Activated T-helper 1 cell treated with anti-CD3 and anti-CD28 coated beads, Interleukin-12 subunit alpha, Interleukin-12 subunit beta, Interleukin-2, Interleukin-4 antibody, amounts not matched to agents 30 ng/mL and 10 ng/mL and 1 ng/mL, durations not matched to agents 14 hours and 24 hours and 36 hours (primary cell): ENCODE data around the gene PPAN. TPM values are rescaled to one million over a fixed set of nuclear protein-coding genes. Genes with fewer than 3 reads are reported as not detected.

ENCODE experiments used
- DNase-seq: peaks from one replicate; pipeline ENCODE4 v3.0.0; 2021; ENCODE audit warnings: low spot score
- H3K27ac Mint-ChIP-seq: one replicate; pipeline ENCODE4 v1.8.0; 2021; ENCODE audit warnings: mild to moderate bottlenecking, mixed read lengths
- H3K27me3 Mint-ChIP-seq: one replicate; pipeline ENCODE4 v1.8.0; 2022; ENCODE audit warnings: mild to moderate bottlenecking, moderate library complexity, mixed read lengths; ENCODE audit not compliant: insufficient read depth
- H3K36me3 Mint-ChIP-seq: one replicate; pipeline ENCODE4 v1.8.0; 2021; ENCODE audit warnings: low read depth, mixed read lengths
- H3K4me1 Mint-ChIP-seq: one replicate; pipeline ENCODE4 v1.8.0; 2021; ENCODE audit warnings: low read depth, mixed read lengths
- H3K4me3 Mint-ChIP-seq: one replicate; pipeline ENCODE4 v1.8.0; 2021; ENCODE audit warnings: mild to moderate bottlenecking, moderate library complexity, mixed read lengths
- H3K9me3 Mint-ChIP-seq: one replicate; pipeline ENCODE4 v1.8.0; 2021; ENCODE audit warnings: mixed read lengths
- intact Hi-C: fragments of 100-400 bp; cut with micrococcal nuclease; formaldehyde crosslinking; loops from one replicate; pipeline ENCODE4 v1.15.1; 2024
- total RNA-seq: library from RNA; stranded (reverse); gene quantifications from 2 replicates; pipeline ENCODE4 v1.2.3, GENCODE V29; 2022

The PPAN gene
- total RNA-seq, 1 donor from 2014 or later: 234 TPM

- no peak overlapping the region for H3K27ac Mint-ChIP-seq
- peaks cover 1% of the 10 kb centered on the region for H3K27me3 Mint-ChIP-seq
- no peaks in the 10 kb centered on the region for H3K9me3 Mint-ChIP-seq
- no peak for DNase-seq
- H3K36me3 Mint-ChIP-seq: peaks cover 2% of the 10 kb centered on the region
- intact Hi-C loops: loop anchor here (10.0 kb wide), 3 partner anchors 555 to 1335 kb away; partner anchors contain the start of genes ILF3, ODAD3 and PRKCSH
- H3K4me3 Mint-ChIP-seq: no peak overlapping the region
- H3K4me1 Mint-ChIP-seq: peaks cover 44% of the 10 kb centered on the region
These were observed 5.9 kb upstream of the PPAN start for GRCh38 chr19:10100163-10100785.

- Mint-ChIP-seq H3K4me3 (peak overlapping the region; percentile 17), H3K9me3 (no peaks in the 10 kb centered on the region), H3K27ac (peak overlapping the region; percentile 69), H3K36me3 (peaks cover 12% of the 10 kb centered on the region), H3K4me1 (peaks cover 63% of the 10 kb centered on the region), H3K27me3 (peaks cover 1% of the 10 kb centered on the region)
- intact Hi-C loops: loop anchor here (10.0 kb wide), 3 partner anchors 552 to 1332 kb away; partner anchors contain the start of genes ILF3, ODAD3 and PRKCSH
- no peak for DNase-seq
These were observed 3.4 kb upstream of the PPAN start for GRCh38 chr19:10102787-10103236.

GRCh38 chr19:10104130-10104513 lies 2.0 kb upstream of the PPAN start:
- Mint-ChIP-seq H3K9me3 (no peaks in the 10 kb centered on the region), H3K36me3 (peaks cover 24% of the 10 kb centered on the region), H3K27me3 (peaks cover 1% of the 10 kb centered on the region), H3K27ac (peak overlapping the region; percentile 83), H3K4me3 (peak overlapping the region; percentile 4), H3K4me1 (peaks cover 59% of the 10 kb centered on the region)
- DNase-seq: no peak
- intact Hi-C loops: loop anchor here (1.0 to 10.0 kb wide), 12 partner anchors 8 to 1331 kb away; partner anchors contain the start of genes DNMT1, ILF3, KRI1 and ODAD3

- Mint-ChIP-seq H3K36me3 (peaks cover 31% of the 10 kb centered on the region), H3K9me3 (no peaks in the 10 kb centered on the region), H3K27ac (peak overlapping the region; percentile 99)
These were observed 1.3 kb upstream of the PPAN start for GRCh38 chr19:10104665-10105508.

GRCh38 chr19:10105509-10106099 lies 558 bp upstream of the PPAN start:
- Mint-ChIP-seq H3K36me3 (peaks cover 36% of the 10 kb centered on the region), H3K4me1 (peaks cover 57% of the 10 kb centered on the region), H3K9me3 (no peaks in the 10 kb centered on the region), H3K27me3 (peaks cover 1% of the 10 kb centered on the region), H3K4me3 (peak overlapping the region; percentile 97), H3K27ac (peak overlapping the region; percentile 99)
- DNase-seq: peak; percentile 64
- intact Hi-C loops: loop anchor here (1.0 to 10.0 kb wide), 11 partner anchors 14 to 1329 kb away; partner anchors contain the start of genes DNMT1, EIF3G, ILF3 and KRI1

More at GRCh38 chr19:10104665-10105508, 1.3 kb upstream of the PPAN start:
- intact Hi-C loops: loop anchor here (1.0 to 10.0 kb wide), 12 partner anchors 7 to 1330 kb away; partner anchors contain the start of genes DNMT1, ILF3, KRI1 and ODAD3
- Mint-ChIP-seq H3K4me3 (peak overlapping the region; percentile 97), H3K4me1 (peaks cover 58% of the 10 kb centered on the region), H3K27me3 (peaks cover 1% of the 10 kb centered on the region)
- DNase-seq: peak; percentile 83

- peak overlapping the region; percentile 90 for H3K27ac Mint-ChIP-seq
- DNase-seq: no peak
- peaks cover 40% of the 10 kb centered on the region for H3K36me3 Mint-ChIP-seq
- no peaks in the 10 kb centered on the region for H3K9me3 Mint-ChIP-seq
- peaks cover 1% of the 10 kb centered on the region for H3K27me3 Mint-ChIP-seq
- H3K4me3 Mint-ChIP-seq: peak overlapping the region; percentile 97
- intact Hi-C loops: loop anchor here (10.0 kb wide), 3 partner anchors 548 to 1328 kb away; partner anchors contain the start of genes ILF3, ODAD3 and PRKCSH
- H3K4me1 Mint-ChIP-seq: peaks cover 63% of the 10 kb centered on the region
These were observed 1.1 kb downstream of the PPAN start for GRCh38 chr19:10107254-10107653.

GRCh38 chr19:10107817-10108367 lies 1.7 kb downstream of the PPAN start:
- intact Hi-C loops: loop anchor here (10.0 kb wide), 3 partner anchors 547 to 1327 kb away; partner anchors contain the start of genes ILF3, ODAD3 and PRKCSH
- peaks cover 63% of the 10 kb centered on the region for H3K4me1 Mint-ChIP-seq
- no peaks in the 10 kb centered on the region for H3K9me3 Mint-ChIP-seq
- H3K4me3 Mint-ChIP-seq: peak overlapping the region; percentile 97
- H3K36me3 Mint-ChIP-seq: peaks cover 46% of the 10 kb centered on the region
- H3K27me3 Mint-ChIP-seq: peaks cover 1% of the 10 kb centered on the region
- DNase-seq: no peak
- H3K27ac Mint-ChIP-seq: peak overlapping the region; percentile 65

GRCh38 chr19:10109528-10109927 lies 3.4 kb downstream of the PPAN start:
- peaks cover 49% of the 10 kb centered on the region for H3K36me3 Mint-ChIP-seq
- DNase-seq: no peak
- H3K4me1 Mint-ChIP-seq: peaks cover 55% of the 10 kb centered on the region
- intact Hi-C loops: loop anchor here (10.0 kb wide), 3 partner anchors 545 to 1325 kb away; partner anchors contain the start of genes ILF3, ODAD3 and PRKCSH
- no peak overlapping the region for H3K27ac Mint-ChIP-seq
- H3K4me3 Mint-ChIP-seq: peak overlapping the region; percentile 69
- no peaks in the 10 kb centered on the region for H3K9me3 Mint-ChIP-seq
- peaks cover 1% of the 10 kb centered on the region for H3K27me3 Mint-ChIP-seq

GRCh38 chr19:10110076-10110971 lies 4.2 kb downstream of the PPAN start:
- Mint-ChIP-seq H3K27me3 (no peaks in the 10 kb centered on the region), H3K4me1 (peaks cover 47% of the 10 kb centered on the region), H3K36me3 (peaks cover 49% of the 10 kb centered on the region), H3K27ac (peak overlapping the region; percentile 29), H3K4me3 (peak overlapping the region; percentile 61), H3K9me3 (no peaks in the 10 kb centered on the region)
- DNase-seq: no peak
- intact Hi-C loops: no loop called here

- H3K9me3 Mint-ChIP-seq: no peaks in the 10 kb centered on the region
- peaks cover 40% of the 10 kb centered on the region for H3K4me1 Mint-ChIP-seq
- H3K27me3 Mint-ChIP-seq: no peaks in the 10 kb centered on the region
- peak overlapping the region; percentile 90 for H3K27ac Mint-ChIP-seq
- no peak for DNase-seq
- H3K36me3 Mint-ChIP-seq: peaks cover 50% of the 10 kb centered on the region
- H3K4me3 Mint-ChIP-seq: peak overlapping the region; percentile 61
- intact Hi-C loops: no loop called here
These were observed 4.8 kb downstream of the PPAN start for GRCh38 chr19:10110972-10111317.

- intact Hi-C loops: no loop called here
- Mint-ChIP-seq H3K4me1 (peaks cover 39% of the 10 kb centered on the region), H3K27me3 (no peaks in the 10 kb centered on the region), H3K4me3 (peak within 1 kb of the TSS; percentile 70), H3K36me3 (peaks cover 55% of the 10 kb centered on the region), H3K27ac (peak within 1 kb of the TSS; percentile 90), H3K9me3 (no peaks in the 10 kb centered on the region)
- DNase-seq: no peak
These were observed 5.2 kb downstream of the PPAN start, which contains the start of gene P2RY11 for GRCh38 chr19:10111405-10111811. Gene P2RY11, plus strand, starts transcription at chr19:10111693. Its CDS starts 29 bp downstream, at chr19:10111722.
